ENCODE measurements around the gene ABCA1.
"Not testable (repeated sequence)": the region's sequence is repeated elsewhere in the genome, so short reads cannot be mapped to it uniquely, and the experiment has no call there.

The ABCA1 gene

DNA sequence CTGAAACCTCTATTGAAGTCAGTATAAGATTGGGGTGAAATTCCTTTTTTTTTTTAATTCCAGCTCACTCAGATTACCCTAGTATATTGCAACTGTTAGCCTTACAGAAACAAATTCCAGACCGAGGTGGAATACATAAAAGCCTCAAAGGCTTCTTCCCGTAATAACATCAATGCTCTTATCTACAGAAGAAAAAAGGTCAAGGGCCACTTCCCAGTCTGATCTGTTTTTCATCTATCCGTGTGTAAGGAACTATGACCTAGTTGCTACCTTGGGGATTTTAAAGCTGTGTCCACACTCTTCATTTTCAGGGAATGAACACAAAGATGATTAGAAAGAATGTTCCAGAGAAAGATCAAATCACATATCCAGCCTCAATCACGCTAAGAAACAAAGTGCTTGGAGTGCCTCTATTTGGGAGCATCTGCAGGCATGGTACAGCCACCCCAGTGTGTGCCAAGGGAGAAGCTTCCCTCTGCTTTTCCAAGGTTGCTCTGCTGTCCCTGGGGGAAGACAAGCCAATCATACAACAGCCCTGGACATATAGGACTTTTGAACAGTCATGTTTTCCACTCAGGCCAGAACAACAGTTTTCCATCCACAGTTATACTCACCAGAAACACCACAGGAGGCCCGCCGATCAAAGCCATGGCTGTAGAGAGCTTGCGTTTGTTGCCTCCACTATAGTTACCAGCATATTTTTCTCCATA is 140.5 kb downstream of the ABCA1 start:
- DNase-seq: no peak

GRCh38 chr9:104786293-104786692 is 141.7 kb downstream of the ABCA1 start:
- no peak for DNase-seq

DNA sequence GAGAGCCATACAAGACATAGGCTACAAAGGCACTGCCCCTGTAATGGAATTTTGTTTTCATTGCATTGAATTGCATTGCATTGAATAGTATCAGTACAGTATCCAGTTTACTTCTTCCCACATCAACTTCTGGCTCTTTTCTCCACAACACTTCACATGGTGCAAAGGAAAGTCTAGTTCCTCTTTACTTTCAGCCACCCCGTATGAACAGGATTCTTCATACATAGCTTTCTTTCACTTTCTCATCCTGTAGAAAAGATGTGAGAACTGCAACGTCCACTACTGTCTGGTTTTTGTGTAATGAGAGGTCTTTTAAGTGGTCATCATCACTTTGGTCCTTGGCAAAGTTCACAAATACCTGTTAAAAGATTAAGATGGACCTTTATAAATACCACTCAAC is 143.9 kb downstream of the ABCA1 start:
- DNase-seq: no peak

GRCh38 chr9:104783588-104783987 is 144.4 kb downstream of the ABCA1 start:
- DNase-seq: no peak

DNA sequence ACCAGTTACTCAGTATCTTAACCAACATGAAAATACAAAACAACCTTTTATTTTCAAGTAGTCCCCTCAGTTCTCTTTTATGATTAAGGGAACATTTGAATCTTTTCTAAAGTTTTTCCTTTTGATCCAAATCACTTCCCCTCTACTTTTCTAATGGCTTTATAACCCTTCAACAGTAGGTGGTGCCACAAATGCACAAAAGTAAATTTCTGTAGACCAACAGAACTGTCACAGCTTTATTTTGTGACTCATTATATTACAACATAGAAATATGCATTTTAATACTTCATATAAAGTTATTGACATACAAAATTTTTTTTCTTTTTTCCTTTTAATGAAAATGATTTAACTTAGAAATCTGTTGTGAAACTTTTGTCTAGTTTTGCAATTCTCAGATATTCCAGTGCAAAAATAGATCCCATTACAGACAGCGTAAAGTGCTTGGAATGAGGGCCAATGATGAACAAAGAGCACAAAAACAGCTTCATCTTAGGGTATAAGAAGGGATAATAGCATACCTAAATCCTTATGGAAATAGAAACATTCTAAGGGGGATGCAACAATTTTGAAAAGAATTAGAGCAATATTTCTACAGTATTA is 147.1 kb downstream of the ABCA1 start:
- no peak for DNase-seq

GRCh38 chr9:104779946-104780535 is 147.9 kb downstream of the ABCA1 start:
- no peak for DNase-seq

- DNase-seq: no peak
Observed at GRCh38 chr9:104779334-104779733, 148.6 kb downstream of the ABCA1 start.

DNA sequence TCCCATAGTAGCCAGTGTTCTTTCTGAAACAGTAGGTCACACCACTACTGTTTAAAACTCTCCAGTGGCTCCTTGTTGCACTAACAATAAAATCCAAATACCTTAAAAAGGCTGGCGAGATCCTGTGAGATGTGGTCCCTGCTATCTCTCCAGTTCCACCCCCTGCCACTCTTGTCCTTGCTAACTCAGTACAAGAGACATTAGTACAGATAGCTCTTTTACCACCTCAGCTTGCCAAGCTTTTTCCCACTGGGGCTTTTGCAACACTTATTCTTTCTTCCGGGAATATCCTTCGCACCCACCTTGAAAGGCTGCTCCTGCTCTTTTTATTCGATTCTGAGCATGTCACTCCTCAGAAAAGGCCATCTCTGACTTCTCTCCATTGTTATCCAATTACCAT is 149.2 kb downstream of the ABCA1 start:
- no peak for DNase-seq

GRCh38 chr9:104776797-104777196 is 151.2 kb downstream of the ABCA1 start:
- no peak for DNase-seq

GRCh38 chr9:104775976-104776375 is 152.0 kb downstream of the ABCA1 start:
- no peak for DNase-seq

DNA sequence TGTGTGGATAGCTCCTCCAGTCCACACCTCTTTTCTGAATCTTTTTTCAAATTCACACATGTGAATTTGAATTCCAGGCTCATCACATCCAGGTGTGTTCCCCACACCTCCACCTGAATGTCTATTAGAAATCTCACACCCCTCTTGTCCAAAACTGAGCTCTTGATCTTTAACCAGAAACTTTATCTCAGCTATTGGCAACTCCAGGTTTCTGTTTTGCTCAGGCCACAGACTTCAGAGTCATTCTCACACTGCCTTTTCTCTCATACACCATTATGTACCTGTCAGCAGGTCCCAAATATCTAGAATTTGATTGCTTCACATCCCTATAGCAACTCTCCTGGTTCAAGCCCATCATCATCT is 152.4 kb downstream of the ABCA1 start:
- DNase-seq: no peak

DNA sequence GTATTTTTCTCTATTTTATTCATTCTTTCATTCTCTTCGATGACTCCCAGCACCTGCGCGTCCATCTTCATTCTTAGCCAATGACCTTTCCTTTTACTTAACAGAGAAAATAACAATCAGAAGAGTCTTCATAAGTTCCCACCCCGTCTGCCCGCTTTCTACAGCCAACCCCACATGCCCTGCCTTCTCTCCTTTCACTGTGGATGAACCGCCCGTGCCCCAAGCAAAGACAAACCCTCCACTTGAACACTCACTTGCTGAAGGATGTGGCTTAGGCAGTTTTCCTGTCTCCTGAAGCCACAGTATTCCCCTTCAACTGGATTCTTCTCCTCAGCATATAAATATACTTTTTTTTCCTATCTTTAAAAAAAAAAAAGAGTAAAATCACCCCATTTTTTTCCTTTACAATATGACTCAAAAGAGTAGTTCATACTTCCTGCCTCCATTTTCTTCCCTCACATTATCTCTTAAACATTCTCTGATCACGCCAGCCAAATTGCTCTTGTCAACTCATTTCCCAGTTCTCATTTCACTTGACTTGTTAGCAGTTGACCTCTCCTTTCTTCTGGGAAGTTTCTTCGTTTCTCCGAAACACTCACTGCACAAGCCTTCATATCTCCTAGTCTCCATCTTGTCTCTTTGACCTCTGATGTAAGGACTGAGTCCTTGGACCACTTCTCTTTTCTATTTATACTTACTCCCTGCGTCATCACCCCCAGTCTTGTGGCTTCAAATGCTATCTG is 153.0 kb downstream of the ABCA1 start:
- DNase-seq: no peak

GRCh38 chr9:104774132-104774531 is 153.8 kb downstream of the ABCA1 start:
- no peak for DNase-seq

GRCh38 chr9:104772714-104773510 is 155.0 kb downstream of the ABCA1 start:
- no peak for DNase-seq

GRCh38 chr9:104769655-104770054 is 158.3 kb downstream of the ABCA1 start:
- DNase-seq: no peak

GRCh38 chr9:104769029-104769428 is 158.9 kb downstream of the ABCA1 start:
- not testable (repeated sequence) for DNase-seq

DNA sequence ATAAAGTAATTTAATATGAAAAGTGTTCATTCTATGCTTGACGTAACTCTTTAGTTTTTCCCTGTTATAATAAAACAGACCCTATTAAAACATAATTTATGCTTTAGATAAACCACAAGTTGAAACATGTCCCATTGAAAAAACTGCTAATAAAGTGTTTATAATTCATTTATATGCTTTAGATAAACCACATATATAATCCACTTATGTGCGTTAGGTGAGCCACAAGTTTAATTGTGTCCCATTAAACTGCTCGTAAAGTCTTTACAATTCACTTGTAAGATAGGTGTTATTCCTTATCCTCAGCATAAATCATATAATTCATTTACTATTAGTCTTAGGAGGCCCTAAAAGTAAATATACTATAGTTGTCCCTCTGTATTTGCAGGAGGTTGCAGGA is 160.4 kb downstream of the ABCA1 start:
- no peak for DNase-seq

DNA sequence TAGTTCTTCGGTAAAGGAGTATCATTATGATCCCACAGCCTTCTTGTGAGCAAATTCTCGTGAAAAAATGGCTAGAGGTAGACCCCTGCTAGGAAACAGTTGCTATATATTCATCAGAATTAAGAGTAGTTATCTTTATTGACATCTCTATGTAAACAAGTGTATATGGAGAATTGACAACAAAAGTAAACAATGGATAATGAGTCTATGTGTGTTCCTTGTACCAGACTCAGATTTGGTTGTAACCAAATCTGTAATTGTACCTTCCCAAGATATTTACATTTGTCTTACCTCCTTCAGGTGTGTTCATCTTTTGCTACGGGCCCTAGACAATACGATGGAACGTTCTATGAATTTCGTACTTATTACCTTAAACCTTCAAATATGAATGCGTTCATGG is 161.9 kb downstream of the ABCA1 start:
- no peak for DNase-seq

- no peak for DNase-seq
Observed at GRCh38 chr9:104765138-104765537, 162.8 kb downstream of the ABCA1 start.

DNA sequence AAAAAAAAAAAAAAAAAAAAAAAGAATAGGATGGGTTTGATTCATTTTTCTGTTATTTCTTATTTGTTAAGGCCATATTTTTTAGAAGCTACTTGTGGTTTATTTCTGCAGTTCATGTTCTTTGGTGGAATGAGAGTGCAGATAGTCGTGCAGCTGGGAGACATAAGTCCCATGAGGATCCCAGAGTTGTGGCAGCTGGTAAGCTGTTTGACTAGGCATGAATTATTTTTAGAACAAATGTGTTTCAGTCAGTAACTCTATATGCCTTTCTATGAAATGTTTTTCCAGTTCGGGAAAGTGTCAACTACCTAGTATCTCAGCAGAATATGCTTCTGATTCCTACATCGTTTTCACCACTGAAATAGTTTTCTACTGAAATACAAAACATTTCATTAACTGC is 169.0 kb downstream of the ABCA1 start:
- no peak for DNase-seq

DNA sequence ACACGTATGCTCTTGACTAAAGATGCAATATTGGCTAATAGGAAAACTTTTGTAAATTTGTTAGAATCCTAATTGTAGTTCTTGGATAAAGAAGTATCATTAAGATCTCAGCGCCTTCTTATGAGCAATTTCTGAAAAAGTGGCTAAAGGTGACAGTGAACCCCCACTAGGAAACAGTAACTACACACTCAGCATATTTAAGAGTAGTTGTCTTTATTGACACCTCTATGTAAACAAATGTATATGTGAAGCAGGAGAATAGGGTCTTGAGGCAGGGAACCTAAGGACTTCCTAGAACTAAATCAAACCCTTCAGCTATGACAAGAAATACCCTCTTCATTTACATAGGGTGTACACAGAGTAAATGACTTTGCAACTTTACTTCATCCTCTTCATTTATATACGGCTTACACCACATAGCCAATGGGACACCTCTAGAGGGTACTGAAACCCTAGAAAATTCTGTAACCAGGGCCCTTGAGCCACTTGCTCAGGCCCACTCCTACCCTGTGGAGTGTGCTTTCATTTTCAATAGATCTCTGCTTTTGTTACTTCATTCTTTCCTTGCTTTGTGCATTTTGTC is 177.7 kb downstream of the ABCA1 start:
- no peak for DNase-seq

- DNase-seq: no peak
Observed at GRCh38 chr9:104748359-104749031, 179.5 kb downstream of the ABCA1 start.
